Mesendoderm (in vitro differentiated cells): Measurements from ENCODE around the gene KCNH4.
"Not testable (repeated sequence)": the region's sequence is repeated elsewhere in the genome, so short reads cannot be mapped to it uniquely, and the experiment has no call there.

Experiments used
- DNase-seq: peaks from one replicate; pipeline ENCODE4 v3.0.0; 2013
- H2AK5ac ChIP-seq: 2 replicates; pipeline ENCODE4 v1.6.1; 2013; ENCODE audit warnings: low read length, inconsistent platforms
- H2BK120ac ChIP-seq: 2 replicates; pipeline ENCODE4 v1.6.1; 2013; ENCODE audit warnings: low read depth, mild to moderate bottlenecking, low read length, moderate library complexity, mixed read lengths
- H2BK15ac ChIP-seq: replicated peaks from 2 replicates; pipeline ENCODE4 v1.6.1; 2013; ENCODE audit warnings: low read depth, mild to moderate bottlenecking, moderate library complexity
- H2BK5ac ChIP-seq: 2 replicates; pipeline ENCODE4 v1.6.1; 2013; ENCODE audit warnings: low read length, inconsistent platforms
- H3K18ac ChIP-seq: 2 replicates; pipeline ENCODE4 v1.6.1; 2013; ENCODE audit warnings: mild to moderate bottlenecking, low read length, mixed read lengths
- H3K23ac ChIP-seq: one replicate; pipeline ENCODE4 v1.6.1; 2013; ENCODE audit warnings: low read length
- H3K27ac ChIP-seq: 2 replicates; pipeline ENCODE4 v1.5.1; 2013; ENCODE audit warnings: low read depth, mild to moderate bottlenecking, inconsistent platforms, low read length, moderate library complexity
- H3K27me3 ChIP-seq: 2 replicates; pipeline ENCODE4 v1.6.1; 2013; ENCODE audit warnings: low read length, control low read depth, mild to moderate bottlenecking, inconsistent platforms; ENCODE audit not compliant: insufficient read depth, poor library complexity
- H3K36me3 ChIP-seq: 2 replicates; pipeline ENCODE4 v1.6.1; 2013; ENCODE audit warnings: low read length, inconsistent platforms; ENCODE audit not compliant: control insufficient read depth, insufficient read depth
- H3K4ac ChIP-seq: one replicate; pipeline ENCODE4 v1.6.1; 2013; ENCODE audit warnings: low read depth, mild to moderate bottlenecking, low read length, moderate library complexity
- H3K4me1 ChIP-seq: 2 replicates; pipeline ENCODE4 v1.6.1; 2013; ENCODE audit warnings: low read depth, low read length, inconsistent platforms; ENCODE audit not compliant: control insufficient read depth
- H3K4me2 ChIP-seq: 2 replicates; pipeline ENCODE4 v1.6.1; 2013; ENCODE audit warnings: low read length
- H3K4me3 ChIP-seq: 2 replicates; pipeline ENCODE4 v1.5.1; 2013; ENCODE audit warnings: mild to moderate bottlenecking, low read length
- H3K56ac ChIP-seq: one replicate; pipeline ENCODE4 v1.6.1; 2013; ENCODE audit warnings: low read length
- H3K79me1 ChIP-seq: 2 replicates; pipeline ENCODE4 v1.6.1; 2013; ENCODE audit warnings: low read length, inconsistent platforms
- H3K79me2 ChIP-seq: 2 replicates; pipeline ENCODE4 v1.6.1; 2013; ENCODE audit warnings: mild to moderate bottlenecking, low read length; ENCODE audit not compliant: control insufficient read depth, insufficient read depth
- H3K9ac ChIP-seq: 2 replicates; pipeline ENCODE4 v1.6.1; 2013; ENCODE audit warnings: low read length, inconsistent platforms
- H4K5ac ChIP-seq: one replicate; pipeline ENCODE4 v1.6.1; 2013; ENCODE audit warnings: low read length
- H4K8ac ChIP-seq: one replicate; pipeline ENCODE4 v1.6.1; 2013; ENCODE audit warnings: low read depth, mild to moderate bottlenecking, control low read depth, low read length, moderate library complexity
- WGBS: extraction: QIAGEN DNeasy Blood & Tissue Kit; methylation state at CpG from one replicate; pipeline ENCODE4 v1.1.7; 2013; ENCODE audit warnings: low lambda C conversion rate, missing lambda C conversion rate; ENCODE audit not compliant: insufficient coverage; ENCODE audit errors: extremely low coverage; 5-methylcytosine and 5-hydroxymethylcytosine counted together

KCNH4 gene

GRCh38 chr17:42142371-42142896, 38.5 kb downstream of the KCNH4 start:
- no peaks in the 10 kb centered on the region for H3K4me1 ChIP-seq
- H2BK120ac ChIP-seq = no peak overlapping the region
- H3K27me3 ChIP-seq = no peaks in the 10 kb centered on the region
- no peak overlapping the region for H4K5ac ChIP-seq
- peaks cover 5% of the 10 kb centered on the region for H3K36me3 ChIP-seq
- H3K4me2 ChIP-seq = no peak overlapping the region
- H3K23ac ChIP-seq = no peak overlapping the region
- no peak overlapping the region for H3K4me3 ChIP-seq
- no peak overlapping the region for H3K4ac ChIP-seq
- no peak overlapping the region for H4K8ac ChIP-seq
- H3K9ac ChIP-seq = no peak overlapping the region
- no peak for DNase-seq
- H2BK15ac ChIP-seq = no peak overlapping the region
- WGBS = no CpG with 5 or more reads among the region's 7 CpGs
- peaks cover 32% of the 10 kb centered on the region for H3K79me2 ChIP-seq
- no peak overlapping the region for H2BK5ac ChIP-seq
- no peak overlapping the region for H3K18ac ChIP-seq
- H3K79me1 ChIP-seq = peaks cover 27% of the 10 kb centered on the region
- H2AK5ac ChIP-seq = no peak overlapping the region
- no peak overlapping the region for H3K27ac ChIP-seq
- H3K56ac ChIP-seq = no peak overlapping the region

GRCh38 chr17:42141382-42141781, 39.6 kb downstream of the KCNH4 start:
- H3K27ac ChIP-seq = no peak overlapping the region
- no CpG with 5 or more reads among the region's 8 CpGs for WGBS

GRCh38 chr17:42140690-42141089, 40.3 kb downstream of the KCNH4 start:
- H2BK120ac ChIP-seq, H2AK5ac ChIP-seq, H4K8ac ChIP-seq, H3K23ac ChIP-seq, H2BK5ac ChIP-seq, H3K4me3 ChIP-seq, H3K9ac ChIP-seq, H3K36me3 ChIP-seq, H3K4me1 ChIP-seq, H3K4me2 ChIP-seq, H4K5ac ChIP-seq, H3K27ac ChIP-seq, H3K27me3 ChIP-seq, DNase-seq, H2BK15ac ChIP-seq, H3K56ac ChIP-seq, H3K18ac ChIP-seq, H3K4ac ChIP-seq: not testable (repeated sequence)
- Histone ChIP-seq H3K79me2 (peaks cover 34% of the 10 kb centered on the region), H3K79me1 (peaks cover 32% of the 10 kb centered on the region)
- no CpG with 5 or more reads among the region's 7 CpGs for WGBS

More at GRCh38 chr17:42141382-42141781, 39.6 kb downstream of the KCNH4 start:
- no peak overlapping the region for H3K18ac ChIP-seq
- H3K27me3 ChIP-seq = no peaks in the 10 kb centered on the region
- peaks cover 5% of the 10 kb centered on the region for H3K36me3 ChIP-seq
- H4K8ac ChIP-seq = no peak overlapping the region
- H3K56ac ChIP-seq = no peak overlapping the region
- no peak overlapping the region for H3K4me3 ChIP-seq
- no peak overlapping the region for H2AK5ac ChIP-seq
- H3K9ac ChIP-seq = no peak overlapping the region
- no peak overlapping the region for H3K23ac ChIP-seq
- H2BK120ac ChIP-seq = no peak overlapping the region
- peaks cover 27% of the 10 kb centered on the region for H3K79me1 ChIP-seq
- H3K4me2 ChIP-seq = no peak overlapping the region
- no peak for DNase-seq
- H3K4ac ChIP-seq = no peak overlapping the region
- H3K4me1 ChIP-seq = no peaks in the 10 kb centered on the region
- no peak overlapping the region for H2BK15ac ChIP-seq
- no peak overlapping the region for H4K5ac ChIP-seq
- H3K79me2 ChIP-seq = peaks cover 32% of the 10 kb centered on the region
- H2BK5ac ChIP-seq = no peak overlapping the region

- no peak overlapping the region for H3K56ac ChIP-seq
- no peak overlapping the region for H2BK120ac ChIP-seq
- no peak overlapping the region for H4K5ac ChIP-seq
- peaks cover 6% of the 10 kb centered on the region for H3K4me1 ChIP-seq
- H3K4ac ChIP-seq = no peak overlapping the region
- no peak overlapping the region for H2BK5ac ChIP-seq
- no peak overlapping the region for H4K8ac ChIP-seq
- H2AK5ac ChIP-seq = no peak overlapping the region
- H3K79me1 ChIP-seq = peaks cover 35% of the 10 kb centered on the region
- no peak overlapping the region for H3K4me2 ChIP-seq
- no peak overlapping the region for H3K4me3 ChIP-seq
- no CpG with 5 or more reads among the region's 7 CpGs for WGBS
- no peak overlapping the region for H3K27ac ChIP-seq
- no peak overlapping the region for H2BK15ac ChIP-seq
- no peak overlapping the region for H3K18ac ChIP-seq
- peaks cover 4% of the 10 kb centered on the region for H3K36me3 ChIP-seq
- no peak overlapping the region for H3K9ac ChIP-seq
- DNase-seq = no peak
- H3K27me3 ChIP-seq = no peaks in the 10 kb centered on the region
- H3K23ac ChIP-seq = no peak overlapping the region
- peaks cover 35% of the 10 kb centered on the region for H3K79me2 ChIP-seq
Measured at GRCh38 chr17:42138749-42139492, 42.0 kb downstream of the KCNH4 start.

- Histone ChIP-seq H4K8ac (no peak overlapping the region), H3K36me3 (no peaks in the 10 kb centered on the region), H2BK15ac (no peak overlapping the region), H2BK120ac (no peak overlapping the region), H3K27ac (no peak overlapping the region), H3K4me1 (peaks cover 6% of the 10 kb centered on the region), H3K27me3 (no peaks in the 10 kb centered on the region), H2BK5ac (no peak overlapping the region), H3K56ac (no peak overlapping the region), H3K79me1 (peaks cover 41% of the 10 kb centered on the region), H3K79me2 (peaks cover 32% of the 10 kb centered on the region), H3K9ac (no peak overlapping the region), H3K4ac (no peak overlapping the region), H3K23ac (no peak overlapping the region), H3K18ac (no peak overlapping the region), H4K5ac (no peak overlapping the region), H2AK5ac (no peak overlapping the region), H3K4me3 (no peak overlapping the region), H3K4me2 (no peak overlapping the region)
- no CpG with 5 or more reads among the region's 3 CpGs for WGBS
- no peak for DNase-seq
Measured at GRCh38 chr17:42136654-42137051, 44.3 kb downstream of the KCNH4 start.
